22Rv1 (cell line): ENCODE data around the gene IFT20.

Experiments
- H3K27ac ChIP-seq: fragments of 450-650 bp; 2 replicates; pipeline ENCODE4 v1.5.1; 2017
- CTCF ChIP-seq: fragments of 450-650 bp; IDR thresholded peaks from 2 replicates; pipeline ENCODE4 v1.5.1; 2017; ENCODE audit warnings: mild to moderate bottlenecking
- ZFX ChIP-seq: fragments of 450-650 bp; IDR thresholded peaks from 2 replicates; pipeline ENCODE4 v1.6.1; 2017; ENCODE audit warnings: antibody characterized with exemption, borderline replicate concordance

The IFT20 gene

GRCh38 chr17:28345419-28346198 lies 10.3 kb upstream of the IFT20 start:
- TF ChIP-seq CTCF (no peak), ZFX (no peak)
- H3K27ac ChIP-seq = peak overlapping the region; percentile 30; the same call in 1 of the 2 replicates

DNA sequence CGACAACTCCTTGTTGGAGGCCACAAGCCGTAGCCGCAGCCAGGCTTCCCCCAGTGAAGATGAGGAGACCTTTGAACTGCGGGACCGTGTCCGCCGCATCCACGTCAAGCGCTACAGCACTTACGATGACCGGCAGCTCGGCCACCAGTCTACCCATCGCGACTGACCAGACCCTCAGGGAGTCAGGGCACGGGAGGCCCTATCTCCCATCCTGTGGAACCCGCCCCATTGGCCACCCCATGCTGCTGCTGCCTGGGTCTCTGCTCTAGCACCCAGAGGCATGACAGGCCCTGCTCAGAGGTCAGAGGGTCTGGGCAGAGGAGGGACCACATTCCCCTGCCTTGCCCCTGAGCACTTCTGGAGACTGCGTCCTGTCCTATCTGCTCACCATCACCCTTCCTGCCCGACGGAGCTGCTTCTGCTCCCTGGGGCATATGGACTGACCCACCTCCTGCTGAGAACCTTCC lies 9.2 kb upstream of the IFT20 start:
- no peak for TF ChIP-seq ZFX
- no peak for TF ChIP-seq CTCF
- no peak overlapping the region for H3K27ac ChIP-seq

- no peak for TF ChIP-seq CTCF
- no peak for TF ChIP-seq ZFX
- H3K27ac ChIP-seq = no peak overlapping the region
These were observed 8.7 kb upstream of the IFT20 start for GRCh38 chr17:28344011-28344410.

- TF ChIP-seq ZFX (no peak), CTCF (no peak)
- no peak overlapping the region for H3K27ac ChIP-seq
These were observed 8.2 kb upstream of the IFT20 start for GRCh38 chr17:28343491-28343932.

DNA sequence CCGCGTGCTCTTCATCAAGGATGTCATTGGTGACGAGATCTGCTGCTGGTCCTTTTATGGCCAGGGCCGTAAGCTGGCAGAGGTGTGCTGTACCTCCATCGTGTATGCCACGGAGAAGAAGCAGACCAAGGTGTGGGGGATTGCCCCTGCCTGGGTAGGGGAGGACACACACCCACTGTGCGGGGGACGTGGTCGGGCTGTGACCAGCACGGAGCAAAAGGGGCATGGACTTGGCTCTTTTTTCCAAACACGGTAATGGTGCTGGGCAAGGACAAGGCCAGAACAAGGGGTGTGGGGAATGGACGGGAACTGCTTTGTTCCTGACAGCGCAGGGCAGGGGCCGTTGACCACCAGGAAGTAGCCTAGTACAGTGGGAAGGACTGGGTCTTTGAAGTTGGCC lies 7.0 kb upstream of the IFT20 start:
- H3K27ac ChIP-seq = no peak overlapping the region
- TF ChIP-seq ZFX = no peak
- no peak for TF ChIP-seq CTCF

DNA sequence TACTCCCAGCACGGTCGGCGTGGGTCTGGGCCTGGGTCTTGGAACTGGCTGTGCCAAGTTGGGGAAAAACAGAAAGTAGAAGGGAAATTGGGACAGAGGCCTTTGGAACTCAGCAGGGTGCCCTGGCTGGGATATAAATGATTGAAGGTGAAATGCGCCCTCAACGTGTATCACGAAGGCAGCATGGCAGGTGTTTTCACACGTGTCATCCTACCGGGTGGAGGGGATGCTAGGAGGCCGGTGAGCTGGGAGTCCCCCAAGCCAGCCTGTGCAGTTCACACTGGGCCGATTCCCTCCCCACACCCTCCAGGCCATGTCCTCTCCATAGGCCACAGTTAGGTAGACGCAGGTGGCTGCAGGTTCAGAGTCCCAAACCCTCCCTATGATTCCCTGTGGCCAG lies 6.2 kb upstream of the IFT20 start:
- no peak for TF ChIP-seq ZFX
- no peak for TF ChIP-seq CTCF
- no peak overlapping the region for H3K27ac ChIP-seq

- no peak overlapping the region for H3K27ac ChIP-seq
- TF ChIP-seq CTCF = no peak
- TF ChIP-seq ZFX = no peak
These were observed 5.1 kb upstream of the IFT20 start for GRCh38 chr17:28340374-28340773.
